Panc1 (cell line): ENCODE results near the gene P2RY2.

Experiments
- POLR2AphosphoS5 ChIP-seq: IDR thresholded peaks from 2 replicates; pipeline ENCODE4 v1.6.1; 2012; ENCODE audit warnings: mild to moderate bottlenecking, low read depth, low read length, moderate library complexity
- TF ChIP-seq, protein P1 (sequence below): fragments of 450-650 bp; IDR thresholded peaks from 2 replicates; pipeline ENCODE4 v1.5.1; 2017; ENCODE audit warnings: mild to moderate bottlenecking
- TF ChIP-seq, protein P2 (sequence below), 2 experiments: IDR thresholded peaks; 2 replicates each; pipeline ENCODE4 v1.6.1; 2011 to 2012; ENCODE audit warnings: low read depth in 2 of 2, control low read depth in 1 of 2, low read length in 1 of 2, mild to moderate bottlenecking in 1 of 2, moderate library complexity in 1 of 2; ENCODE audit not compliant: insufficient read depth in 1 of 2

DNA sequence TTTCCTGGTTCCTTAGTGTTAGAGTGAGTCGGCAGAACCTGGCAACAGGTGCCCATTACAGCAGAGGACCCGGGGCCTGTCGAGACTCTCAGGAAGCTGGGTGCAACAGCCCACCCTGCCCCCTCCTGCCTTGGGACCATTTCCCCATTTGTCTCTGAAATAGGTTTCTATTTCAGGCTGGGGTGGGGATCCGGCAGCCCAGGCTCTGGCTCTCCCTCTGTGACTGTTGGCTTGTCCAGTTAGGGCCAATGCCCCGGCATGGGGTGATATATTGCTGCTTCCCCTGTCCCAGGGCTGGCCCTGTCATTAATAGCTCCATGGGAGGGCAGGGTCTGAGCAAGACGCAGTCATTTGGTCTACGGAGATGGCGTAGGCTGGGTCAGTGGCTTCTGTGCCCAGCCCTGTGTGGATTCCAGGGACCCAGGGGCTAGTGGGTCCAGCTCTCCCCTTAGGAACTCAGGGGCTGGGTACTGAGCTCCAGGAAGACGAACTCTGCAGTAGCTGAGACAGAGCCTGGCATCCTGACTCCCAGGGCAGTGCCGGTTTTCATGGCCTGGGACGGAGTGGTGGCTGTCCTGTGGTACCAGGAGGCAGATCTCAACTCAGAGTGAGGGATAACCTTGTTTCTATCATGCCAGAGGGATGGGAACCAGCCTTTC is 56.8 kb downstream of the P2RY2 start:
- TF ChIP-seq, protein P1, sequence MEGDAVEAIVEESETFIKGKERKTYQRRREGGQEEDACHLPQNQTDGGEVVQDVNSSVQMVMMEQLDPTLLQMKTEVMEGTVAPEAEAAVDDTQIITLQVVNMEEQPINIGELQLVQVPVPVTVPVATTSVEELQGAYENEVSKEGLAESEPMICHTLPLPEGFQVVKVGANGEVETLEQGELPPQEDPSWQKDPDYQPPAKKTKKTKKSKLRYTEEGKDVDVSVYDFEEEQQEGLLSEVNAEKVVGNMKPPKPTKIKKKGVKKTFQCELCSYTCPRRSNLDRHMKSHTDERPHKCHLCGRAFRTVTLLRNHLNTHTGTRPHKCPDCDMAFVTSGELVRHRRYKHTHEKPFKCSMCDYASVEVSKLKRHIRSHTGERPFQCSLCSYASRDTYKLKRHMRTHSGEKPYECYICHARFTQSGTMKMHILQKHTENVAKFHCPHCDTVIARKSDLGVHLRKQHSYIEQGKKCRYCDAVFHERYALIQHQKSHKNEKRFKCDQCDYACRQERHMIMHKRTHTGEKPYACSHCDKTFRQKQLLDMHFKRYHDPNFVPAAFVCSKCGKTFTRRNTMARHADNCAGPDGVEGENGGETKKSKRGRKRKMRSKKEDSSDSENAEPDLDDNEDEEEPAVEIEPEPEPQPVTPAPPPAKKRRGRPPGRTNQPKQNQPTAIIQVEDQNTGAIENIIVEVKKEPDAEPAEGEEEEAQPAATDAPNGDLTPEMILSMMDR: no peak
- no peak for TF ChIP-seq POLR2AphosphoS5
- TF ChIP-seq, protein P2, sequence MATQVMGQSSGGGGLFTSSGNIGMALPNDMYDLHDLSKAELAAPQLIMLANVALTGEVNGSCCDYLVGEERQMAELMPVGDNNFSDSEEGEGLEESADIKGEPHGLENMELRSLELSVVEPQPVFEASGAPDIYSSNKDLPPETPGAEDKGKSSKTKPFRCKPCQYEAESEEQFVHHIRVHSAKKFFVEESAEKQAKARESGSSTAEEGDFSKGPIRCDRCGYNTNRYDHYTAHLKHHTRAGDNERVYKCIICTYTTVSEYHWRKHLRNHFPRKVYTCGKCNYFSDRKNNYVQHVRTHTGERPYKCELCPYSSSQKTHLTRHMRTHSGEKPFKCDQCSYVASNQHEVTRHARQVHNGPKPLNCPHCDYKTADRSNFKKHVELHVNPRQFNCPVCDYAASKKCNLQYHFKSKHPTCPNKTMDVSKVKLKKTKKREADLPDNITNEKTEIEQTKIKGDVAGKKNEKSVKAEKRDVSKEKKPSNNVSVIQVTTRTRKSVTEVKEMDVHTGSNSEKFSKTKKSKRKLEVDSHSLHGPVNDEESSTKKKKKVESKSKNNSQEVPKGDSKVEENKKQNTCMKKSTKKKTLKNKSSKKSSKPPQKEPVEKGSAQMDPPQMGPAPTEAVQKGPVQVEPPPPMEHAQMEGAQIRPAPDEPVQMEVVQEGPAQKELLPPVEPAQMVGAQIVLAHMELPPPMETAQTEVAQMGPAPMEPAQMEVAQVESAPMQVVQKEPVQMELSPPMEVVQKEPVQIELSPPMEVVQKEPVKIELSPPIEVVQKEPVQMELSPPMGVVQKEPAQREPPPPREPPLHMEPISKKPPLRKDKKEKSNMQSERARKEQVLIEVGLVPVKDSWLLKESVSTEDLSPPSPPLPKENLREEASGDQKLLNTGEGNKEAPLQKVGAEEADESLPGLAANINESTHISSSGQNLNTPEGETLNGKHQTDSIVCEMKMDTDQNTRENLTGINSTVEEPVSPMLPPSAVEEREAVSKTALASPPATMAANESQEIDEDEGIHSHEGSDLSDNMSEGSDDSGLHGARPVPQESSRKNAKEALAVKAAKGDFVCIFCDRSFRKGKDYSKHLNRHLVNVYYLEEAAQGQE (IDR thresholded peaks at IDR 0.05; ENCODE audit: insufficient read depth in 1 of 2, low read depth in 2 of 2, low read length in 1 of 2): no peak
